H7 (cell line): ENCODE measurements around the gene PPP1R14C. TPM values are rescaled to one million over a fixed set of nuclear protein-coding genes. Genes with fewer than 3 reads are reported as not detected.
A peak's percentile ranks its signal among the peaks of the same experiment; 100 is the strongest.
"Not testable (repeated sequence)": the region's sequence is repeated elsewhere in the genome, so short reads cannot be mapped to it uniquely, and the experiment has no call there.

Experiments used
- DNase-seq: peaks from one replicate; pipeline ENCODE4 v3.0.0; 2012
- H3K27me3 ChIP-seq: 2 replicates; pipeline ENCODE4 v1.6.0; 2011; ENCODE audit warnings: mild to moderate bottlenecking, low read length; ENCODE audit not compliant: control insufficient read depth, insufficient read depth
- H3K36me3 ChIP-seq: replicated peaks from 2 replicates; pipeline ENCODE4 v1.5.1; 2011; ENCODE audit warnings: low read length; ENCODE audit not compliant: control insufficient read depth, insufficient read depth
- H3K4me3 ChIP-seq: 2 replicates; pipeline ENCODE4 v1.5.1; 2011; ENCODE audit warnings: low read depth, mild to moderate bottlenecking, control low read depth, low read length, moderate library complexity; ENCODE audit not compliant: insufficient read depth
- total RNA-seq: library from RNA; depleted of rRNA; stranded (reverse); fragments of >200 nt; shearing (Covaris generic); gene quantifications from 2 replicates; pipeline ENCODE4 v1.2.3, GENCODE V29; 2014

Gene PPP1R14C
- total RNA-seq, 1 experiment from 2014 or later: 0.10 TPM

GRCh38 chr6:150126641-150127291 lies 16.1 kb upstream of the PPP1R14C start:
- no peak overlapping the region for H3K4me3 ChIP-seq
- no peak for DNase-seq
- no peaks in the 10 kb centered on the region for H3K36me3 ChIP-seq
- H3K27me3 ChIP-seq: no peaks in the 10 kb centered on the region; the same call in 1 of the 2 replicates

GRCh38 chr6:150128425-150128824 lies 14.4 kb upstream of the PPP1R14C start:
- Histone ChIP-seq H3K36me3 (no peaks in the 10 kb centered on the region), H3K4me3 (no peak overlapping the region), H3K27me3 (no peaks in the 10 kb centered on the region; the same call in 1 of the 2 replicates)
- DNase-seq: no peak

GRCh38 chr6:150129616-150130505 lies 13.0 kb upstream of the PPP1R14C start:
- H3K36me3 ChIP-seq: no peaks in the 10 kb centered on the region
- no peak overlapping the region for H3K4me3 ChIP-seq
- no peak for DNase-seq
- no peaks in the 10 kb centered on the region; the same call in 1 of the 2 replicates for H3K27me3 ChIP-seq

GRCh38 chr6:150133686-150134085 lies 9.2 kb upstream of the PPP1R14C start:
- no peak overlapping the region for H3K4me3 ChIP-seq
- H3K27me3 ChIP-seq: no peaks in the 10 kb centered on the region; the same call in 1 of the 2 replicates
- no peaks in the 10 kb centered on the region for H3K36me3 ChIP-seq
- DNase-seq: no peak

- H3K36me3 ChIP-seq: no peaks in the 10 kb centered on the region
- no peak for DNase-seq
- no peak overlapping the region for H3K4me3 ChIP-seq
- no peaks in the 10 kb centered on the region; the same call in 1 of the 2 replicates for H3K27me3 ChIP-seq
Observed at GRCh38 chr6:150134280-150134920, 8.4 kb upstream of the PPP1R14C start.

GRCh38 chr6:150137711-150138110 lies 5.1 kb upstream of the PPP1R14C start:
- H3K36me3 ChIP-seq, DNase-seq, H3K4me3 ChIP-seq: not testable (repeated sequence)
- peaks cover 21% of the 10 kb centered on the region for H3K27me3 ChIP-seq

- Histone ChIP-seq H3K27me3 (peaks cover 30% of the 10 kb centered on the region), H3K4me3 (no peak overlapping the region), H3K36me3 (no peaks in the 10 kb centered on the region)
- no peak for DNase-seq
Observed at GRCh38 chr6:150138638-150139037, 4.2 kb upstream of the PPP1R14C start.

GRCh38 chr6:150139533-150139932 lies 3.3 kb upstream of the PPP1R14C start:
- H3K27me3 ChIP-seq: peaks cover 39% of the 10 kb centered on the region
- no peaks in the 10 kb centered on the region for H3K36me3 ChIP-seq
- H3K4me3 ChIP-seq: no peak overlapping the region
- no peak for DNase-seq

- peaks cover 48% of the 10 kb centered on the region for H3K27me3 ChIP-seq
- no peaks in the 10 kb centered on the region for H3K36me3 ChIP-seq
- no peak overlapping the region for H3K4me3 ChIP-seq
- no peak for DNase-seq
Observed at GRCh38 chr6:150140236-150140969, 2.4 kb upstream of the PPP1R14C start.

GRCh38 chr6:150142097-150142669 lies 661 bp upstream of the PPP1R14C start:
- Histone ChIP-seq H3K4me3 (peak overlapping the region; percentile 50), H3K27me3 (peaks cover 53% of the 10 kb centered on the region), H3K36me3 (no peaks in the 10 kb centered on the region)
- no peak for DNase-seq

- Histone ChIP-seq H3K27me3 (peaks cover 53% of the 10 kb centered on the region), H3K4me3 (peak overlapping the region; percentile 44), H3K36me3 (no peaks in the 10 kb centered on the region)
- DNase-seq: peak; percentile 71
Observed at GRCh38 chr6:150143516-150144293, 861 bp downstream of the PPP1R14C start.

GRCh38 chr6:150144294-150144868 lies 1.5 kb downstream of the PPP1R14C start:
- DNase-seq: no peak
- Histone ChIP-seq H3K27me3 (peaks cover 53% of the 10 kb centered on the region), H3K36me3 (no peaks in the 10 kb centered on the region), H3K4me3 (no peak overlapping the region)

- H3K27me3 ChIP-seq: peaks cover 53% of the 10 kb centered on the region
- DNase-seq: no peak
- no peaks in the 10 kb centered on the region for H3K36me3 ChIP-seq
- no peak overlapping the region for H3K4me3 ChIP-seq
Observed at GRCh38 chr6:150145427-150145826, 2.6 kb downstream of the PPP1R14C start.
